Psoas muscle (tissue), 8 donors: ENCODE data around the gene SYNGR3. TPM values are rescaled to one million over a fixed set of nuclear protein-coding genes. Genes with fewer than 3 reads are reported as not detected.

Experiments used
- ATAC-seq, 4 donors: fragments of 200-7000 bp; cut with Tn5 transposase; one replicate each; pipeline ENCODE4 v1.9.1; 2020; ENCODE audit warnings: moderate library complexity in 3 of 4, mild to moderate bottlenecking in 2 of 4
- DNase-seq, 2 donors: peaks; one replicate each; pipeline ENCODE4 v3.0.0-alpha.2; 2020
- H3K27ac ChIP-seq: fragments of 200-600 bp; one replicate; pipeline ENCODE4 v1.8.0; 2022
- H3K27me3 ChIP-seq, 3 donors: fragments of 200-600 bp in 1 of 3; one replicate each; pipeline versions ENCODE4 v1.6.1 to v1.8.0; 2013 to 2022; ENCODE audit warnings: low read length in 2 of 3, mild to moderate bottlenecking in 2 of 3, moderate library complexity in 1 of 3; ENCODE audit not compliant: insufficient read depth in 3 of 3
- H3K36me3 ChIP-seq, 2 donors: fragments of 200-600 bp in 1 of 2; one replicate each; pipeline versions ENCODE4 v1.6.1 to v1.8.0; 2013 to 2022; ENCODE audit warnings: low read depth in 1 of 2, mild to moderate bottlenecking in 1 of 2, moderate library complexity in 1 of 2; ENCODE audit not compliant: insufficient read depth in 1 of 2
- H3K4me1 ChIP-seq: fragments of 200-600 bp; one replicate; pipeline ENCODE4 v1.8.0; 2022
- H3K4me3 ChIP-seq: fragments of 200-600 bp; one replicate; pipeline ENCODE4 v1.8.0; 2022; ENCODE audit warnings: mild to moderate bottlenecking
- H3K9me3 ChIP-seq: fragments of 200-600 bp; one replicate; pipeline ENCODE4 v1.8.0; 2022
- WGBS, 3 donors: extraction: QIAGEN DNeasy Blood & Tissue Kit; methylation state at CpG; one replicate each; pipeline versions ENCODE4 v1.1.6 to v1.1.7; 2013; 5-methylcytosine and 5-hydroxymethylcytosine counted together
- intact Hi-C, 2 donors: fragments of 100-400 bp; cut with DNase I; formaldehyde crosslinking; loops; one replicate each; pipeline versions ENCODE4 v1.11.0 to v1.14.2; 2022
- polyA plus RNA-seq, 3 donors: library from polyadenylated mRNA; stranded (reverse); fragments of 200-250 nt; gene quantifications; one replicate each; pipeline ENCODE4 v1.2.3, GENCODE V29; 2013
- total RNA-seq, 4 donors: library from RNA; stranded (reverse); fragmentation: NEBNext Ultra II Directional in 2 of 4; extraction: Animal tissue kit (Norgen Biotek cat#: 25700) in 2 of 4; gene quantifications; one replicate each; pipeline versions ENCODE4 v1.2.1 to v1.2.4, GENCODE V29; 2021 to 2023
- TF ChIP-seq, protein P1 (sequence below): fragments of 200-600 bp; IDR thresholded peaks from one replicate; pipeline ENCODE4 v1.8.0; 2022; ENCODE audit warnings: antibody characterized with exemption
- donor health status: healthy with polysubstance abuse.
- donor health status: DM: no; HTN: no; CAD: no; lungs with moderate emphysema.
- donor health status: Bipolar disorder and iron deficiency.
- donor health status: healthy.
- donor health status: DM: yes; HTN: yes; CAD: no.
- donor health status: DM: no; HTN: no; CAD: no.
- donor health status: DM: no; HTN: no; CAD: no.
- donor health status: DM: yes; HTN: yes; CAD: no.

Gene SYNGR3
- total and polyA plus RNA-seq, 7 donors, result 0.24 to 0.85 (median 0.25) TPM; not detected in 1

DNA sequence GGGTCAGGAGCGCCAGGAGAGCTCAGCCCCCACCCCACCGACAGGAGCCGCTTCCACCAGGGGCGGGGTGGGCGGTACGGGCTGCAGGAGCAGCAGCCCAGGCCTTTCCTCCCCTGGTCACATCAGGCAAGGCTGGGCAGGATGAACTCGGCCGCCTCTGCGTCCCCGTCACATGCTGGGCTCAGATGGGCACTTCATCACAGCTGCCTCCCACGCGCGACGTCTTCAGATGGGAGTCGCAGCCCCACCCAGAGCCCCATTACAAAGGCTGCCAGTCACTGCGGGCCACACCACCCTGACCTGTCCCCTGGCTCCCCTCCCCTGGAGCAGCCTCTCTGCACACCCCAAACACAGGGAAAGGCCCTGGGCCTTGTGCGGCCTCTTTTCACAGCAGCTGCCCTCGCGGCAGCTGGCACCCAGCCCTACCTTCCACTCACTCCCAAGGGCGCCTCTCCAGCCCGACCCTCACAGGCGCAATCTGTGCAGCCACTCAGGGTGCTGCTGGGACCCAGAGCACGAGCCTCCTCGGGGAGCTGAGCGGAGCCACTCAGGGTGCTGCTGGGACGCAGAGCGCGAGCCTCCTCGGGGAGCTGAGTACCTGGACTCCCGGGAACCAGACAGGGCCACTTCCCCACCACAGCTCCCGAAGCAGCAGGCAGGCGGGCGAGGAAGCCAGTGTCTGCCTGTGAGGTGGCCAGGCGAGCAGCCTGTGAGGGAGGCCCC is 15.2 kb downstream of the SYNGR3 start:
- no peak overlapping the region for H3K4me3 ChIP-seq
- TF ChIP-seq, protein P1, sequence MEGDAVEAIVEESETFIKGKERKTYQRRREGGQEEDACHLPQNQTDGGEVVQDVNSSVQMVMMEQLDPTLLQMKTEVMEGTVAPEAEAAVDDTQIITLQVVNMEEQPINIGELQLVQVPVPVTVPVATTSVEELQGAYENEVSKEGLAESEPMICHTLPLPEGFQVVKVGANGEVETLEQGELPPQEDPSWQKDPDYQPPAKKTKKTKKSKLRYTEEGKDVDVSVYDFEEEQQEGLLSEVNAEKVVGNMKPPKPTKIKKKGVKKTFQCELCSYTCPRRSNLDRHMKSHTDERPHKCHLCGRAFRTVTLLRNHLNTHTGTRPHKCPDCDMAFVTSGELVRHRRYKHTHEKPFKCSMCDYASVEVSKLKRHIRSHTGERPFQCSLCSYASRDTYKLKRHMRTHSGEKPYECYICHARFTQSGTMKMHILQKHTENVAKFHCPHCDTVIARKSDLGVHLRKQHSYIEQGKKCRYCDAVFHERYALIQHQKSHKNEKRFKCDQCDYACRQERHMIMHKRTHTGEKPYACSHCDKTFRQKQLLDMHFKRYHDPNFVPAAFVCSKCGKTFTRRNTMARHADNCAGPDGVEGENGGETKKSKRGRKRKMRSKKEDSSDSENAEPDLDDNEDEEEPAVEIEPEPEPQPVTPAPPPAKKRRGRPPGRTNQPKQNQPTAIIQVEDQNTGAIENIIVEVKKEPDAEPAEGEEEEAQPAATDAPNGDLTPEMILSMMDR, result no peak
- DNase-seq, result peak in 1 of 2 donors; percentile 61
- H3K36me3 ChIP-seq, result peaks cover 0 to 49% of the 10 kb centered on the region in 2 donors
- H3K27me3 ChIP-seq, result no peaks in the 10 kb centered on the region
- H3K27ac ChIP-seq, result peak overlapping the region; percentile 81
- ATAC-seq, result no peak
- H3K4me1 ChIP-seq, result peaks cover 54% of the 10 kb centered on the region
- H3K9me3 ChIP-seq, result no peaks in the 10 kb centered on the region
- WGBS, 3 donors, result 53 to 66% (median 57%) methylated on average over 30 to 34 of the region's 34 CpGs
- intact Hi-C loops, result no loop called here

GRCh38 chr16:2005646-2006045 is 15.9 kb downstream of the SYNGR3 start:
- H3K4me3 ChIP-seq, result no peak overlapping the region
- peaks cover 60% of the 10 kb centered on the region for H3K4me1 ChIP-seq
- no peaks in the 10 kb centered on the region for H3K9me3 ChIP-seq
- H3K27me3 ChIP-seq, result no peaks in the 10 kb centered on the region
- 42 to 57% (median 43%) methylated on average over 20 to 21 of the region's 21 CpGs for WGBS, 3 donors
- H3K27ac ChIP-seq, result no peak overlapping the region
- ATAC-seq (no peak), DNase-seq (peak in 1 of 2 donors; percentile 75)
- peaks cover 0 to 42% of the 10 kb centered on the region in 2 donors for H3K36me3 ChIP-seq
- TF ChIP-seq, protein P1, result peak; percentile 9
- intact Hi-C loops, result no loop called here

DNA sequence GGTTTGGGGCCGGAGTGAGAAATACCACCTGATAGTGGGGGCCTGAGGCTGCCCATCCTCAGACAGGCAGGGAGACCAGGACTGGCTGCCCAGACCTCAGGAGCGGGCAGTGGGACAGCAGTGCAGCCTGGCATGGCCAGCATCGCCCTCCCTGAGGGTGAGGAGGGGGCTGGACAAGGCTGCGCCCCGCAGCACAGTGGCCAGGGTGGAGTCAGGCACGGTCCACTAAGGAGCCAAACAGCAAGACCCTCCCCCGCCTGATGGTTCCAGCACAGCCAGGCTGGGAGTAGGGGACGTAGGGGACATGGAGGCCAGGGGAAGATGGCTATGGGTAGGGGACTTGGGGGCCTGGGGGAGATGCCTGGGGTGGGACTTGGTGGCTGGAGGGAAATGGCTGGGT is 16.5 kb downstream of the SYNGR3 start:
- H3K36me3 ChIP-seq, result peaks cover 0 to 35% of the 10 kb centered on the region in 2 donors
- intact Hi-C loops, result no loop called here
- H3K27ac ChIP-seq, result no peak overlapping the region
- ATAC-seq, result no peak
- H3K4me1 ChIP-seq, result peaks cover 60% of the 10 kb centered on the region
- no peak overlapping the region for H3K4me3 ChIP-seq
- TF ChIP-seq, protein P1, result no peak
- DNase-seq, result peak in 1 of 2 donors; percentile 46
- no peaks in the 10 kb centered on the region for H3K27me3 ChIP-seq
- no peaks in the 10 kb centered on the region for H3K9me3 ChIP-seq
- WGBS, 3 donors, result 87 to 94% (median 89%) methylated on average over 7 to 8 of the region's 8 CpGs

- intact Hi-C loops, result no loop called here
- 50 to 57% (median 51%) methylated on average over 15 to 16 of the region's 16 CpGs for WGBS, 3 donors
- Histone ChIP-seq H3K36me3 (peaks cover 0 to 26% of the 10 kb centered on the region in 2 donors), H3K27ac (peak overlapping the region; percentile 98), H3K4me1 (peaks cover 60% of the 10 kb centered on the region), H3K9me3 (no peaks in the 10 kb centered on the region), H3K27me3 (no peaks in the 10 kb centered on the region), H3K4me3 (peak overlapping the region; percentile 98)
- DNase-seq (peak in 1 of 2 donors; percentile 51), ATAC-seq (no peak)
- TF ChIP-seq, protein P1, result no peak
Observed at GRCh38 chr16:2007081-2007836, 17.5 kb downstream of the SYNGR3 start.
